ENCODE data around the gene WWOX.

DNA sequence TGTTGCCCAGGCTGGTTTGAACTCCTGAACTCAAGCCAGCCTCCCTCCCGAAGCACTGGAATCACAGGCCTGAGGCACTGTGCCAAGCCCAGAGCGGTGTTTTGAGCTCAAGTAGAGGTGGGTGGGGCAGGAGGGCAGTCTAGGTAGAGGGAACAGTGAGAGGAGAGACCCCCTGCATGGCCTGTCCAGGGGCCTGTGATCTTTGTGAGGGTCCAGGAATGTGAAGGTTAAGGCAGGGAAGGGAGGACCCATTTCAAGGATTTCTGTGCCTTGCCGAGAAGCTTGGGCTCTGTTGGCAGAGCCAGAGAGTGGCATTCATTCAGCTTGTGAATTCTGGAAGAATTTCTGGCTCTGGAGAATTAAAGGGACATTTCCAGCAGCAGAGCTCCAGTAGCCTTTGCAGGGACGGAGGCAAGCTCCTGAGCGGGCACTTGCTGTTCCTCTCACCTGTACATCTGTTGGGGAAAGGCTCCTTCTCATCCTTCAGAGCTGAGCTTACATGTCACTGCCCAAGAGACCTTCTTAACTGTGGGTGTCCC is 2.7 kb downstream of the WWOX start:
- TF ChIP-seq POLR2A (IDR thresholded peaks at IDR 0.05; ENCODE audit: low read length) (no peak), GATA1 (IDR thresholded peaks at IDR 0.05; ENCODE audit: low read depth, low read length) (no peak)
